K562 (cell line): ENCODE measurements around the gene GAL3ST2.

Source experiments
- ETV6 ChIP-seq, 3 experiments: fragments of 150-350 bp in 1 of 3; sonication (generic) in 1 of 3; formaldehyde crosslinking in 1 of 3; IDR thresholded peaks; 2 replicates each; pipeline versions ENCODE4 v1.6.1 to v1.8.0; 2014 to 2022; ENCODE audit warnings: borderline replicate concordance in 2 of 3, low read depth in 2 of 3, antibody characterized with exemption in 1 of 3, low read length in 1 of 3, mild to moderate bottlenecking in 1 of 3, missing genetic modification reagents in 1 of 3
- EZH2 ChIP-seq: IDR thresholded peaks from 2 replicates; pipeline ENCODE4 v1.6.1; 2012; ENCODE audit warnings: low read depth, mild to moderate bottlenecking, inconsistent platforms, low read length, borderline replicate concordance
- FOXA3 ChIP-seq, 2 experiments: fragments of 450-650 bp in 1 of 2; sonication (generic) in 1 of 2; formaldehyde crosslinking; IDR thresholded peaks in 1 of 2; conservative IDR thresholded peaks in 1 of 2; 2 replicates each; pipeline versions ENCODE4 v1.4.0 to v1.8.0; 2020 to 2022; ENCODE audit warnings: mild to moderate bottlenecking in 2 of 2, missing genetic modification reagents in 1 of 2
- L3MBTL2 ChIP-seq: fragments of 450-650 bp; IDR thresholded peaks from 2 replicates; pipeline ENCODE4 v1.6.1; 2016; ENCODE audit warnings: mild to moderate bottlenecking, moderate library complexity
- PHF20 ChIP-seq: fragments of 450-650 bp; IDR thresholded peaks from 2 replicates; pipeline ENCODE4 v1.6.1; 2018; ENCODE audit not compliant: partially characterized antibody
- RNF2 ChIP-seq: sonication (generic); IDR thresholded peaks from 2 replicates; pipeline ENCODE4 v1.6.1; 2016
- SRF ChIP-seq, 2 experiments: fragments of 250-450, 450-650 bp in 1 of 2; sonication (Bioruptor Pico) in 1 of 2; sonication (generic) in 1 of 2; formaldehyde crosslinking; IDR thresholded peaks; 2 replicates each; pipeline versions ENCODE4 v1.5.0 to v1.5.1; 2020 to 2022; ENCODE audit warnings: mild to moderate bottlenecking in 1 of 2, missing genetic modification reagents in 1 of 2
- TAF1 ChIP-seq: IDR thresholded peaks from 2 replicates; pipeline ENCODE4 v1.6.1; 2011; ENCODE audit warnings: mild to moderate bottlenecking, low read length, moderate library complexity; ENCODE audit not compliant: insufficient read depth, control insufficient read depth, severe bottlenecking; ENCODE audit errors: extremely low read depth
- ZNF143 ChIP-seq: sonication (generic); formaldehyde crosslinking; IDR thresholded peaks from 2 replicates; pipeline ENCODE4 v1.9.0; 2022; ENCODE audit warnings: mild to moderate bottlenecking, missing genetic modification reagents
- TF ChIP-seq, protein P1 (sequence below): sonication (generic); formaldehyde crosslinking; IDR thresholded peaks from 2 replicates; pipeline ENCODE4 v1.8.0; 2022; ENCODE audit warnings: mild to moderate bottlenecking, missing genetic modification reagents
- TF ChIP-seq, protein P2 (sequence below): fragments of 250-450 bp; sonication (Bioruptor Pico); IDR thresholded peaks from 2 replicates; pipeline ENCODE4 v1.4.0; 2020
- TF ChIP-seq, protein P3 (sequence below): fragments of 150-350 bp; conservative IDR thresholded peaks from 2 replicates; pipeline ENCODE4 v1.6.1; 2014; ENCODE audit warnings: low read length
- TF ChIP-seq, protein P4 (sequence below), 3 experiments: IDR thresholded peaks in 2 of 3; conservative IDR thresholded peaks in 1 of 3; 2 replicates each; pipeline ENCODE4 v1.5.1; 2011 to 2012; ENCODE audit warnings: low read length in 3 of 3, mild to moderate bottlenecking in 3 of 3, control low read depth in 2 of 3, improper control_type of control experiment in 1 of 3, inconsistent platforms in 1 of 3, low read depth in 1 of 3, mixed read lengths in 1 of 3, moderate library complexity in 1 of 3; ENCODE audit not compliant: insufficient read depth in 2 of 3

DNA sequence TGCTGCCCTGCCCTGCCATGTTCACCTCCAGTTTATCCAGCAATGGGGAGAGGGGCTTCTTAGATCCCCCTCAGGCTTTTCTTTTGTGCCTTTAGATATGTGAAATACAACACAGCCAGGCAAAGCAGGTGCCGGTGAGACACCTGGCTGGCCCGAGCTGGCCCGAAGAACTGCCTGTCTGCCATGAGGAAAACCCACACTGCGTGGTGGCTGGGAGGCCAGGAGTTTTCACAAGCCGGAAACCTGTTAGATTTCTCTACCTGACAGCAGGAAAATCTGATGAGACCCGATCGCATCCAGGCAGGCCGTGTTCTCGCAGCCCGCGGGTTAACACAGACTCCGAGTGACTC is 5.7 kb upstream of the GAL3ST2 start:
- TF ChIP-seq PHF20 (no peak), ZNF143 (CRISPR knock-in tag) (no peak), RNF2 (no peak), L3MBTL2 (no peak), SRF (CRISPR knock-in tag; IDR thresholded peaks at IDR 0.05) (no peak), ETV6 (IDR thresholded peaks at IDR 0.05; ENCODE audit: borderline replicate concordance in 1 of 2, low read depth in 2 of 2, low read length in 1 of 2) (no peak), ETV6 (CRISPR knock-in tag; IDR thresholded peaks at IDR 0.05; ENCODE audit: borderline replicate concordance) (no peak), FOXA3 (CRISPR knock-in tag; conservative IDR thresholded peaks at IDR 0.05 in 1 of 2, IDR thresholded peaks at IDR 0.05 in 1 of 2) (no peak), EZH2 (no peak), TAF1 (no peak)
- TF ChIP-seq, protein P1, sequence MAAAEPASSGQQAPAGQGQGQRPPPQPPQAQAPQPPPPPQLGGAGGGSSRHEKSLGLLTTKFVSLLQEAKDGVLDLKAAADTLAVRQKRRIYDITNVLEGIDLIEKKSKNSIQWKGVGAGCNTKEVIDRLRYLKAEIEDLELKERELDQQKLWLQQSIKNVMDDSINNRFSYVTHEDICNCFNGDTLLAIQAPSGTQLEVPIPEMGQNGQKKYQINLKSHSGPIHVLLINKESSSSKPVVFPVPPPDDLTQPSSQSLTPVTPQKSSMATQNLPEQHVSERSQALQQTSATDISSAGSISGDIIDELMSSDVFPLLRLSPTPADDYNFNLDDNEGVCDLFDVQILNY (CRISPR knock-in tag) = no peak
- TF ChIP-seq, protein P2, sequence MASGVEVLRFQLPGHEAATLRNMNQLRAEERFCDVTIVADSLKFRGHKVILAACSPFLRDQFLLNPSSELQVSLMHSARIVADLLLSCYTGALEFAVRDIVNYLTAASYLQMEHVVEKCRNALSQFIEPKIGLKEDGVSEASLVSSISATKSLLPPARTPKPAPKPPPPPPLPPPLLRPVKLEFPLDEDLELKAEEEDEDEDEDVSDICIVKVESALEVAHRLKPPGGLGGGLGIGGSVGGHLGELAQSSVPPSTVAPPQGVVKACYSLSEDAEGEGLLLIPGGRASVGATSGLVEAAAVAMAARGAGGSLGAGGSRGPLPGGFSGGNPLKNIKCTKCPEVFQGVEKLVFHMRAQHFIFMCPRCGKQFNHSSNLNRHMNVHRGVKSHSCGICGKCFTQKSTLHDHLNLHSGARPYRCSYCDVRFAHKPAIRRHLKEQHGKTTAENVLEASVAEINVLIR (CRISPR knock-in tag) = no peak
- TF ChIP-seq, protein P3, sequence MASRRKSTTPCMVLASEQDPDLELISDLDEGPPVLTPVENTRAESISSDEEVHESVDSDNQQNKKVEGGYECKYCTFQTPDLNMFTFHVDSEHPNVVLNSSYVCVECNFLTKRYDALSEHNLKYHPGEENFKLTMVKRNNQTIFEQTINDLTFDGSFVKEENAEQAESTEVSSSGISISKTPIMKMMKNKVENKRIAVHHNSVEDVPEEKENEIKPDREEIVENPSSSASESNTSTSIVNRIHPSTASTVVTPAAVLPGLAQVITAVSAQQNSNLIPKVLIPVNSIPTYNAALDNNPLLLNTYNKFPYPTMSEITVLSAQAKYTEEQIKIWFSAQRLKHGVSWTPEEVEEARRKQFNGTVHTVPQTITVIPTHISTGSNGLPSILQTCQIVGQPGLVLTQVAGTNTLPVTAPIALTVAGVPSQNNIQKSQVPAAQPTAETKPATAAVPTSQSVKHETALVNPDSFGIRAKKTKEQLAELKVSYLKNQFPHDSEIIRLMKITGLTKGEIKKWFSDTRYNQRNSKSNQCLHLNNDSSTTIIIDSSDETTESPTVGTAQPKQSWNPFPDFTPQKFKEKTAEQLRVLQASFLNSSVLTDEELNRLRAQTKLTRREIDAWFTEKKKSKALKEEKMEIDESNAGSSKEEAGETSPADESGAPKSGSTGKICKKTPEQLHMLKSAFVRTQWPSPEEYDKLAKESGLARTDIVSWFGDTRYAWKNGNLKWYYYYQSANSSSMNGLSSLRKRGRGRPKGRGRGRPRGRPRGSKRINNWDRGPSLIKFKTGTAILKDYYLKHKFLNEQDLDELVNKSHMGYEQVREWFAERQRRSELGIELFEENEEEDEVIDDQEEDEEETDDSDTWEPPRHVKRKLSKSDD = no peak
- TF ChIP-seq, protein P4, sequence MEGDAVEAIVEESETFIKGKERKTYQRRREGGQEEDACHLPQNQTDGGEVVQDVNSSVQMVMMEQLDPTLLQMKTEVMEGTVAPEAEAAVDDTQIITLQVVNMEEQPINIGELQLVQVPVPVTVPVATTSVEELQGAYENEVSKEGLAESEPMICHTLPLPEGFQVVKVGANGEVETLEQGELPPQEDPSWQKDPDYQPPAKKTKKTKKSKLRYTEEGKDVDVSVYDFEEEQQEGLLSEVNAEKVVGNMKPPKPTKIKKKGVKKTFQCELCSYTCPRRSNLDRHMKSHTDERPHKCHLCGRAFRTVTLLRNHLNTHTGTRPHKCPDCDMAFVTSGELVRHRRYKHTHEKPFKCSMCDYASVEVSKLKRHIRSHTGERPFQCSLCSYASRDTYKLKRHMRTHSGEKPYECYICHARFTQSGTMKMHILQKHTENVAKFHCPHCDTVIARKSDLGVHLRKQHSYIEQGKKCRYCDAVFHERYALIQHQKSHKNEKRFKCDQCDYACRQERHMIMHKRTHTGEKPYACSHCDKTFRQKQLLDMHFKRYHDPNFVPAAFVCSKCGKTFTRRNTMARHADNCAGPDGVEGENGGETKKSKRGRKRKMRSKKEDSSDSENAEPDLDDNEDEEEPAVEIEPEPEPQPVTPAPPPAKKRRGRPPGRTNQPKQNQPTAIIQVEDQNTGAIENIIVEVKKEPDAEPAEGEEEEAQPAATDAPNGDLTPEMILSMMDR (IDR thresholded peaks at IDR 0.05 in 2 of 3, conservative IDR thresholded peaks at IDR 0.05 in 1 of 3; ENCODE audit: insufficient read depth in 2 of 3, low read depth in 1 of 3, low read length in 3 of 3) = no peak
